DMS 273 treated with DMSO at 0.1 percent for 48 hours (cell line): Measurements from ENCODE around the gene HHIPL1.
"Not testable (repeated sequence)": the region's sequence is repeated elsewhere in the genome, so short reads cannot be mapped to it uniquely, and the experiment has no call there.

Experiments
- DNase-seq: peaks from one replicate; lab custom pipeline; 2025; lab: John Stamatoyannopoulos, UW

Gene HHIPL1

GRCh38 chr14:99635116-99635515, 9.8 kb upstream of the HHIPL1 start:
- no peak for DNase-seq

DNA sequence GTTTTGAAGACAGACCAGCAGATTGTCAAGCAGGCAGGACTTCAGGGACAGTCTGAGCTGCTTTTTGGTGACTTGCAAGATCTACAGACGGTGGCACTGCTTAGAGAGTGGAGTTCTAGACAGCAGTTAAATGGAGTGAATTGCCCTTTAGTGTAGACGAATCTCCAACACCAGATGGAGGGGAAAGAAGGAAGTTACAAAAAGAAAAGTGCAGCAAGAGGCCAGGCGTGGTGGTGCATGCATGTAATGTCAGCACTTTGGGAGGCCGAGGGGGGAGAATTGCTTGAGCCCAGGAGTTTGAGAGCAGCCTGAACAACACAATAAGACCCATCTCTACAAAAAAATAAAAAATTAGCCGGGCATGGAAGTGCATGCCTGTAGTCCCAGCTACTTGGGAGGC, 8.4 kb upstream of the HHIPL1 start:
- DNase-seq, result no peak

GRCh38 chr14:99637624-99638023, 7.3 kb upstream of the HHIPL1 start:
- no peak for DNase-seq

DNA sequence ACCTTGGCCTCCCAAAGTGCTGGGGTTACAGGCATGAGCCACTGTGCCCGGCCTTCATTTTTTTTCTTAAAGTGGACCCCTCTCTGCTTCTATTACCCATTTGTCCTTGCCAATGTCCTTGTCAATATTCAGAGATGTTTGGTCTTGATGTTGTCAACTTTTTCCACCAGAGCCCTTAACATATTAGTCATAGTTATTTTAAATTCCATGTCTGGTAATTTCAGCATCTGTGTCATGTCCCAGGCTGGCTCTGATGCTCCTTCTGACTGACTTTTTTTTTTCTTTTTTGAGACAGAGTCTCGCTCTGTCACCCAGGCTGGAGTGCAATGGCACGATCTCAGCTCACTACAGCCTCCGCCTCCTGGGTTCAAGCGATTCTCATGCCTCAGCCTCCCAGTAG, 2.2 kb upstream of the HHIPL1 start:
- DNase-seq, result not testable (repeated sequence)

DNA sequence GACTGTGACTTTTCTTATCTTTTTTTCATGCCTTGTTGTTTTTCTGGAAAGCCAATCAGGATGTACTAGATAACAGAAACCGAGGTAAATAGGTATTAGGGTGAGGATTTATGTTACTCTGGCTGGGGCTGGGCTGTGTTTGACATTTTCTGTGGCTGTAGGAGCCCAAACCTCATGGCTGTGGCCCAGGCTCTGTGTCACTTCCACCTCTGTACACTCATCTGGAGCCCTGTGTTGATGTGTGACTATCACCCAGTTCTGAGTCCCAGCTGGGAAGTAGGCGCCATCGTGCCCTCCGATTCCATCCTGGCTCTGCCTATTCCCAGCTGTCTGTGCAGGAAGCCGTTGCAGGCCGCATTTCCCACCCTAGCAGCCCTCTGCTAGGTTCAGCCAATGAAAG, 1.6 kb upstream of the HHIPL1 start:
- no peak for DNase-seq

GRCh38 chr14:99644035-99644587, 818 bp upstream of the HHIPL1 start:
- no peak for DNase-seq

GRCh38 chr14:99645545-99646505, 896 bp downstream of the HHIPL1 start:
- no peak for DNase-seq

DNA sequence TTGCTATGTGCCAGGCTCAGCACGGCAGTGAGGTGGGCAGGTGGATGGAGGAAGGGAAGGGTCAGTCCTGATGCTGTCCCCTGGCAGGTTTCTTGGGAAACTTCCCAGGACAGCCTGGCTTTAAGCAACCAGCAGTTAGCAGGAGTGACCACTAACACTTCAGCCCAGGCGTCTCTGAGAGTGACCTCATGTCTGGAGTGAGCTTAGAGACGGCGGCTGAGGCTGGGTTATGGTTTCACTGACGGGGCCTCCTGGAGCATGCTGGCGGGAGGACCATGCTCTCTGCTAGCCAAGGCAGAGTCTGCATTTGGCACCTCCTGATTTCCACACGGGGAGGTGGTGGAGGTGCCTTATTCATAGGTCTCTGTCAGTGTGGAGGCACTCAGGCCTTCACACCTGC, 2.5 kb downstream of the HHIPL1 start:
- DNase-seq, result no peak

- DNase-seq, result no peak
Measured at GRCh38 chr14:99648027-99648784, 3.3 kb downstream of the HHIPL1 start.

DNA sequence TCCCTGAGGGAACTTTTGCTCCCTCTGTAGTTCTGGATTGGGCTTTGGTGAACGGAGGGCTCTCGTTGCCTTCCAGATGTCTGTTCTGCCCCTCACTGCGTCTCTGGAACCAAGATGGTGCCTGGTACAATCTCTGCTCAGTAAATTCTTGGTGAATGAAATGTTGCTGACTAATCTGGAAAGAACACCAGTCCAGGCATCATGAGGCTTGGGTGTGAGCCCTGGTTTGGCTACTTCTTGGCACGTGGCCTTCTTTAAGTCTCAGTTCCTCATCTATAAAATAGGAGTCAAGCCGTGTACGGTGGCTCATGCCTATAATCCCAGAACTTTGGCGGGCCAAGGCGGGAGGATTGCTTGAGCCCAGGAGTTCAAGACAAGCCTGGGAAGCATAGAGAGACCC, 4.3 kb downstream of the HHIPL1 start:
- DNase-seq, result no peak

DNA sequence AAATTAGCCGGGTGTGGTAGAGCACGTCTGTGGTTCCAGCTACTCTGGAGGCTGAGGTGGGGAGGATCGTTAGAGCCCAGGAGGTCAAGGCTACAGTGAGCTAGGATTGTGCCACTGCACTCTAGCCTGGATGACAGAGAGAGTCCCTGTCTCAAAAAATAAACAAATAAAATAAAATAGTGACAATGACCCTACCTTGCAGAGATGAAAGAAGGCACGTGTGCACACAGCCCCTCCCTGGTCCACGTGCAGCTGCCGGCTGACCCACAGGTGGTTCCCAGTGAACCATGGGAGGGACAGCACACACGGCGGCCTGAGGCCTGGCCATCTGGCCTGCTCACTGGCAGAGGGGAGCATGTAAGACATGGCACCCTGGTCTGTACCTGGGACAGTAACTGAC, 4.7 kb downstream of the HHIPL1 start:
- no peak for DNase-seq

DNA sequence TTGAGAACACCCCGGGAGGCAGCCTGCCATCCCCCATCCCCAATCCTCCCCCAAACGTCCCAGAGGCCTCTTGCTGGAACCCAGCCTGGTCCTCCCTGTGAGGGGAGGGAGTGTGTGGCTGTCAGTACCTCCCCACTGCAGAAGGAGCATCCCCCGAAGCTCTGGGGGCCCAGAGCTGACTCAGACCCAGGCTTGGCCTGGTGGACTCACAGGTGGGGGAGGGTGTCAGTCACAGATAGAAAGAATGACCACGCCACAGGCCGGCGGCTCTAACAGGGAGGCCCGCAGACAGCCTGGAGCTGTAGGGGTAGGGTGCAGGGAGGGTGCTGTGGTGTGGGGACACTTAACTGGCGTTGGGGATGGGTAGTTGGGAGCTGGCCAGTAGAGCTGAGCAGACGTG, 5.3 kb downstream of the HHIPL1 start:
- no peak for DNase-seq

GRCh38 chr14:99651953-99652746, 7.2 kb downstream of the HHIPL1 start:
- DNase-seq, result no peak

DNA sequence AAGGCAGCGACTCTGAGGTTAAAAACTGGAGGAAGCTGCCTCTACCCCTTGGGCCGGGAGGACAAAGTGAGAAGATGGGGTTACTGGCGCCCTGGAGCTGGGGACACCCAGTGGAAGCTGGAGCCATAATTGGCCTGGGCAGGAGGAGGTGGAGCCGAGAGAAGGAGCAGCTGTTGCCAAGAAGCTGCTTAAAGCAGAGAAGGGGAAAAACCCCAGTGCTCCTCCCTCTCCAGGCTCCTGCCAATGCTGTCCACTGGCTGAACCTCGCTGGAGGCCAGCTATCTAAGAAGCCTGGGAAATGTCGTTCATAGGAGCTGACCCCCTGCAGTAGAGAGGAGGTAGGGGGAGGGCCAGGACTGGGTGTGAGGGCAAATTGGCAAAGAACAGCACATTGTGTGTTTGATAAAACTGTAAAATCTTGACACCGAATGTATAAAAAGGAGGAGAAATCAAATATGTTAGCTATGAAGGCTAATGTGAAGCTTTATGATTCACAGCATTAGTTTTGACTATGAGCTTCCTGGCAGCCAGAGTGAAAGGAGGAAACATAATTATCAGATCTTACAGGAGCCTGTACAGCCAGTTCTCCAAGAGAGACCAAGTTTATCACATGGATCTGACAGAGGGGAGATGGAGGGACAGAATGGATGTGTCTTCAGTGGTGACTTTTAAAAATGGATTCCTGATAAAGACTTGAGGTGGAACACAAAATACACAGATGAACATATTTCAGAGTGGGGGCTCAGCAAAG, 9.5 kb downstream of the HHIPL1 start:
- DNase-seq, result no peak

- no peak for DNase-seq
Measured at GRCh38 chr14:99655521-99655920, 10.6 kb downstream of the HHIPL1 start.

DNA sequence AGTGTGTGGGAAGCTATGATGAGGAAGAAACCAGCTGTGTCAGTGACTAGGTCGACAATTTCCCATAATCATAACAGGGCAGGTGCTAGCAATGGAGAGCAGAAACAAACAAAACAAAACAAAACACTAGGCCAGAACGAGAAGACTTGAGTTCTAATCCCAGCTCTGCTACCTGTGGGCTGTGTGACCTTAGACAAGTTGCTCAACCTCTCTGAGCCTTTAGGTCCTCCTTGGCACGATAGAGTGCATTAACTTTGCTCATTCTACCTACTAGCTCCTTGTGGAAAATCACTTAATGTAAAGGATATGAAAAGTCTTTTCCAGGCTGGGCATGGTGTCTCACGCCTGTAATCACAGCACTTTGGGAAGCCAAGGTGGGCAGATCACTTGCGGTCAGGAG, 11.2 kb downstream of the HHIPL1 start:
- DNase-seq, result no peak

DNA sequence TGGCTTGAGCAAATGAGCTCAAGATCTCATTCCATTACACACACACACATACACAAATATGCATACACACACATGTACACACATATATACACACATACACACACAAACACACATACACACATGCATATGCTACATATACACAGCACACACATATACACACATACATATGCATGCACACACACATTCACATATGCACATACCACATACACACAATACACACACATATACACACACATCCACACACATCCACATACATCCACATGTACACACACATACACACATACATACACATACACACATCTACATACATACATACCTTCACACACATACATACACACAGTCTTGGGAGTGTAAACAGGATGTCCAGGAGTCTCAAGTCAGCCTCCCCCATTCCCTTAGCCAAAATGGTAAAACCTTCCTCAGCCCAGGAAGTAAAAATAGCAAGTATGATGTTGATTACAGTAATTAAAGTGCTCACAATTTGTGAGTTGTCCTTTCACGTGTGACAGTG, 12.8 kb downstream of the HHIPL1 start:
- DNase-seq, result no peak

DNA sequence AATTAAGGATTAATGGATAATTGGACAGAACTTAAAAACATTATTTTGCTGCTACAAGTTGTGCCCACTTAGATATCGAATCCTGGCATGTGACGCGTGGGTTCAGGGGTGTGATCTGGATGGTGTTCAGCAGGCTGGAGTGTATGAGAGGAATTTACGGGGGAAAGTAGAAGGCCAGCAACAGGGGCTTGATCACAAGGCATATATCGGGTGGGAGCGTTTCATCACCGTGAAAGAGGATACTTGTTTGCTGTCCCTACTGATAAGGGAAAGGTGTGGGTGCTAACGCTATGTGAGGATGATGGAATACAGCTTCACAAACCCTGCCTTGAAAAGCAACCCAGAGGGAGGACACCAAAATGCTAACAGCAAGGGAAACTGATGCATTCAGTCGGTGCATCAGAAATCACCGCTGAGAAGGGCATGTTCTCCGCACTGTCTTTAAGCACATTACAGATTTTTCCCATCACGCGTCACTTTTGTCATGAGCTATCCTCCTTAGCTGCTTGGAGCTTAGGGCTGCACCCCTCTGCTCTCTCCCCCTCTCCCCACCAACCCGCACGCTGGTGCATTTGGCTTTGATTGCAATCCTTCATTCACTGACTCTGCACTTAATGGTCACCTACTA, 13.4 kb downstream of the HHIPL1 start:
- DNase-seq, result no peak

DNA sequence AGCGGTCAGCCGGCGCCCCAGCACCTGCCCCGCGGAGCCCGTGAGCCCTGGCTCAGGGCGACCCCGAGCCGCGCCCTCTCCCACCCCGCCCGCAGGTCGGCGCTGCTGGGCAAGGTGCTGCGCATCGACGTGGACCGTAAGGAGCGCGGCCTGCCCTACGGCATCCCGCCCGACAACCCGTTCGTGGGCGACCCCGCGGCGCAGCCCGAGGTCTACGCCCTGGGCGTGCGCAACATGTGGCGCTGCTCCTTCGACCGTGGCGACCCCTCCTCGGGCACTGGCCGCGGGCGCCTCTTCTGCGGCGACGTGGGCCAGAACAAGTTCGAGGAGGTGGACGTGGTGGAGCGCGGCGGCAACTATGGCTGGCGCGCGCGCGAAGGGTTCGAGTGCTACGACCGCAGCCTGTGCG, 14.4 kb downstream of the HHIPL1 start:
- DNase-seq, result no peak

- no peak for DNase-seq
Measured at GRCh38 chr14:99660006-99660566, 15.2 kb downstream of the HHIPL1 start.
